GM18520 (cell line): ENCODE results near the gene GHR.
"Not testable (repeated sequence)": the region's sequence is repeated elsewhere in the genome, so short reads cannot be mapped to it uniquely, and the experiment has no call there.

Experiments used
- ATAC-seq: cut with Tn5 transposase; IDR thresholded peaks from one replicate; pipeline ENCODE4 v1.9.1; 2021; ENCODE audit not compliant: unreplicated experiment

GHR gene

GRCh38 chr5:42685078-42685477 is 261.8 kb downstream of the GHR start:
- not testable (repeated sequence) for ATAC-seq

DNA sequence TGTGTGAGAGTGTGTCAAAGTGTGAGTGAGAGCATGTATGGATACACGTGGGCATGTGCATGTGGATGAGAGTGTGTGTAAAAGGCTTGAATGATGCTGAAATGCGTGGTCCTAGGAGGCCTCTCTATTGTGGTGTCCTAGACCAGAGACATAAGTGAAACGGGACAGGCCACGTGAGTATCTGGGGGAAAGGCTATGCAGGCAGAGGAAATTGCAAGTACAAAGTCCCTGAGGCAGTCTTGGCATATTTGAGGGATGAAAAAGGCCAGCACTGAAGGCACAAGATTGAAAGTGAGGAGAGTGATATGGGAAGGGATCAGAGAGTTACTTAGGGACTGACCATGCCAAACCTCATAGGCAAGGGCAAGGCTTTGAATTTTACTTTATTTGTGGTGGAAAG is 266.2 kb downstream of the GHR start:
- ATAC-seq, result no peak

GRCh38 chr5:42691413-42691937 is 268.2 kb downstream of the GHR start:
- no peak for ATAC-seq

- no peak for ATAC-seq
These were observed 278.3 kb downstream of the GHR start for GRCh38 chr5:42701351-42702059.

- ATAC-seq, result no peak
These were observed 280.0 kb downstream of the GHR start for GRCh38 chr5:42703238-42703637.

DNA sequence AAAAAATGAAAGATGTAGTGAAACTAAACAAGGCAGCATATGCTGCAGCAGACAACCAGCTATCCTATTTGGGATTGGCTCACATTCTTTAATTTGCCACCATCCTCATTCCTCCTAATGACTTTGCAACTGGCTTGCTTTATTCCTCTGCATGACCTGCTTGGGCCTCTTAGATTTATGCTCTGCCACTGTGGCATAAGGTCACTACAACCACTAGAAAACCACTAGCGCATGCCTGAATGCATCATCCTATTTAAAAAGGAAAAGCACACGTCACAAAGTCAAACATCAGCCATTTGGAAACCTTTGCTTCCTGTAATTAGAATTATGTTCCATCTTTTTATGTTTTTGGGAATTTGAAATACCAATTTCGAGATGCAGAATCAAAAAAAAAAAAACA is 292.5 kb downstream of the GHR start:
- ATAC-seq, result no peak

DNA sequence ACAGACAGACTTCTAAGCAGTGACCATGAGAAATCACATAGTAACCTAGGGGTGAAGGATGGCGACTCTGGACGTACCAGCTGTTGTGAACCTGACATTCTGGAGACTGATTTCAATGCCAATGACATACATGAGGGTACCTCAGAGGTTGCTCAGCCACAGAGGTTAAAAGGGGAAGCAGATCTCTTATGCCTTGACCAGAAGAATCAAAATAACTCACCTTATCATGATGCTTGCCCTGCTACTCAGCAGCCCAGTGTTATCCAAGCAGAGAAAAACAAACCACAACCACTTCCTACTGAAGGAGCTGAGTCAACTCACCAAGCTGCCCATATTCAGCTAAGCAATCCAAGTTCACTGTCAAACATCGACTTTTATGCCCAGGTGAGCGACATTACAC is 295.4 kb downstream of the GHR start:
- ATAC-seq, result peak; percentile 84

DNA sequence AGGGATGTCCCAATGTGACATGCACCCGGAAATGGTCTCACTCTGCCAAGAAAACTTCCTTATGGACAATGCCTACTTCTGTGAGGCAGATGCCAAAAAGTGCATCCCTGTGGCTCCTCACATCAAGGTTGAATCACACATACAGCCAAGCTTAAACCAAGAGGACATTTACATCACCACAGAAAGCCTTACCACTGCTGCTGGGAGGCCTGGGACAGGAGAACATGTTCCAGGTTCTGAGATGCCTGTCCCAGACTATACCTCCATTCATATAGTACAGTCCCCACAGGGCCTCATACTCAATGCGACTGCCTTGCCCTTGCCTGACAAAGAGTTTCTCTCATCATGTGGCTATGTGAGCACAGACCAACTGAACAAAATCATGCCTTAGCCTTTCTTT is 295.8 kb downstream of the GHR start:
- no peak for ATAC-seq

GRCh38 chr5:42720251-42720650 is 297.0 kb downstream of the GHR start:
- no peak for ATAC-seq

GRCh38 chr5:42721484-42721883 is 298.2 kb downstream of the GHR start:
- ATAC-seq, result no peak

GRCh38 chr5:42734531-42735058 is 311.4 kb downstream of the GHR start:
- not testable (repeated sequence) for ATAC-seq

DNA sequence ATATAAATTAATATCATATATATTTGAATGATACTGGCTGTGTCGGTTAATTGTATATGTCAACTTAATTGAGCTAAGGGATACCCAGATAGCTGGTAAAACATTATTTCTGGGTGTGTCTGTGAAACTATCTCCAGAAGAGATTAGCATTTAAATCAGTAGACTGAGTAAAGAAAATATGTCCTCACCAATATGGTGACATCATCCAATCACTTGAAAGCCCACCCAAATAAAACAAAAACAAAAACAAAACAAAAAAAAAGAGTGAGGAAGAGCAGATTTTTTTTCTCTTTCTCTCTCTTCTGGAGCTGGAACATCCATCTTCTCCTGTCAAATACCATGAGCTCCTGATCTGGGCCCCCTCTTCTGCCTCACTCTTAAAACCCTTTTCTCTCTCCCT is 317.7 kb downstream of the GHR start:
- ATAC-seq, result no peak

GRCh38 chr5:42745426-42745825 is 322.2 kb downstream of the GHR start:
- ATAC-seq, result no peak

- no peak for ATAC-seq
These were observed 322.6 kb downstream of the GHR start for GRCh38 chr5:42745856-42746255.

DNA sequence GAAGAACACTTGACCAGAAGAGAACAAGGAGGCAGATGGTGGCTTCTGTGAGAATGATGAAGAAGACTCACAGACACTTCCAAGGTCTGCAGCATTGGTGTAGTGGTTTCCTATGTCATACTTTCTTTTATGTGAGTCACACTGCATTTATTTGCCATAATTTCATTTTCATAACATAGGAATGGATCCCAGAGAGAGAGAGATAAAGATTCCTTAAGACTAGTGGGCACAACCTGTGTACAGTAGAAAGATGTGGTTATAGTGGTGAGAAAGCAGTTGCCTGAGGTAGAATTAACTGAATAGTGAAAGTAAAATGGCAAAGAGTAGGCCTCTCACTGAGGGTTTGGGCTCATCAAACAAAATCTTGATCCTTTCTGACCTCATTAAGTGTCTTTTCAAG is 325.8 kb downstream of the GHR start:
- no peak for ATAC-seq

DNA sequence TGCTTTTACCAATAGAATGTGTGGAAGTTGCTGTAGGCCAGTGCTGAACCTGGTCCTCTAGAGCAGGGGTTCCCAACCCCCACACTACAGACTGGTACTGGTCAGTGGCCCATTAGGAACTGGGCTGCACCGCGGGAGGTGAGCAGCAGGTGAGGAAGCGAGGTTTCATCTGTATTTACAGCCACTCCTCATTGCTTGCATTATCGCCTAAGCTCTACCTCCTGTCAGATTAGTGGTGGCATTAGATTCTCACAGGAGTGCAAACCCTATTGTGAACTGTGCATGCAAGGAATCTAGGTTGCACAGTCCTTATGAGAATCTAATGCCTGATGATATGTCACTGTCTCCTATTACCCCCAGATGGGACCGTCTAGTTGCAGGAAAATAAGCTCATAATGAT is 327.3 kb downstream of the GHR start:
- no peak for ATAC-seq

GRCh38 chr5:42751044-42751443 is 327.8 kb downstream of the GHR start:
- ATAC-seq, result no peak

DNA sequence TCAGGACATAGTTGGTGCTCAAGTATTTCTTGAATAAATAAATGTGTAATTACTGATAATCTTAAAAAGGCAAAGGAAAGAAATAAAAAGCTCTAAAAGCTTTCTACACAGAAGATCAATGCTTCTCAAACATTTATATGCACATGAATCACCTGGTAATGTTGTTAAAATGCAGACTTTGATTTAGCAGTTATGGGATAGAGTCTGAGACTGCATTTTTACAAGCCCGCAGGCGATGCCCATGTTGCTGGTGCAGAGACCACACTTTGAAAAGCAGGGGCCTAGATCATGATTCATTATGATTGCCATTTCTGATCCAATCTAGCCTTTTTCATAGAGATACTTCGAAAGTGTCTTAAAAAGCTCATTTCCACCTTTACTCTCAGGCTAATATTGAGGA is 329.9 kb downstream of the GHR start:
- no peak for ATAC-seq

- peak; percentile 49 for ATAC-seq
These were observed 333.7 kb downstream of the GHR start, which contains the start of gene CCDC152 for GRCh38 chr5:42756606-42757601. CCDC152 (plus strand) TSS chr5:42756818; CDS start chr5:42759122, 2,304 bp downstream.

GRCh38 chr5:42759456-42759855 is 336.2 kb downstream of the GHR start:
- ATAC-seq, result no peak

GRCh38 chr5:42760426-42760825 is 337.2 kb downstream of the GHR start:
- ATAC-seq, result no peak
